GM18867 (cell line): ENCODE results near the gene OR13J1.
"Not testable (repeated sequence)": the region's sequence is repeated elsewhere in the genome, so short reads cannot be mapped to it uniquely, and the experiment has no call there.

Experiments used
- ATAC-seq: cut with Tn5 transposase; IDR thresholded peaks from one replicate; pipeline ENCODE4 v1.9.1; 2021; ENCODE audit warnings: mild to moderate bottlenecking, moderate library complexity; ENCODE audit not compliant: unreplicated experiment

OR13J1 gene

GRCh38 chr9:35905051-35905781 is 35.0 kb upstream of the OR13J1 start:
- no peak for ATAC-seq

GRCh38 chr9:35904338-35904737 is 34.1 kb upstream of the OR13J1 start:
- ATAC-seq: no peak

GRCh38 chr9:35903049-35903448 is 32.8 kb upstream of the OR13J1 start:
- no peak for ATAC-seq

GRCh38 chr9:35899021-35899420 is 28.8 kb upstream of the OR13J1 start:
- no peak for ATAC-seq

GRCh38 chr9:35898337-35898736 is 28.1 kb upstream of the OR13J1 start:
- no peak for ATAC-seq

GRCh38 chr9:35897376-35898099 is 27.3 kb upstream of the OR13J1 start:
- ATAC-seq: not testable (repeated sequence)

- no peak for ATAC-seq
Measured at GRCh38 chr9:35896570-35896969, 26.4 kb upstream of the OR13J1 start.

GRCh38 chr9:35892051-35892450 is 21.9 kb upstream of the OR13J1 start:
- no peak for ATAC-seq

- no peak for ATAC-seq
Measured at GRCh38 chr9:35891646-35892045, 21.4 kb upstream of the OR13J1 start.

- not testable (repeated sequence) for ATAC-seq
Measured at GRCh38 chr9:35884908-35885307, 14.7 kb upstream of the OR13J1 start.

GRCh38 chr9:35882996-35883395 is 12.8 kb upstream of the OR13J1 start:
- ATAC-seq: no peak

- no peak for ATAC-seq
Measured at GRCh38 chr9:35882263-35882848, 12.2 kb upstream of the OR13J1 start.

GRCh38 chr9:35872505-35872904 is 2.3 kb upstream of the OR13J1 start:
- no peak for ATAC-seq

- ATAC-seq: no peak
Measured at GRCh38 chr9:35871545-35871944, 1.3 kb upstream of the OR13J1 start.

GRCh38 chr9:35869621-35870216 is 482 bp downstream of the OR13J1 start:
- ATAC-seq: no peak

GRCh38 chr9:35868933-35869332 is 1.3 kb downstream of the OR13J1 start:
- ATAC-seq: no peak

- ATAC-seq: no peak
Measured at GRCh38 chr9:35867538-35867937, 2.7 kb downstream of the OR13J1 start.

- no peak for ATAC-seq
Measured at GRCh38 chr9:35864695-35865255, 5.4 kb downstream of the OR13J1 start.

- ATAC-seq: no peak
Measured at GRCh38 chr9:35863583-35863982, 6.6 kb downstream of the OR13J1 start.

GRCh38 chr9:35862328-35862727 is 7.9 kb downstream of the OR13J1 start:
- ATAC-seq: no peak

GRCh38 chr9:35861161-35861897 is 8.9 kb downstream of the OR13J1 start:
- ATAC-seq: no peak
